Measurements from ENCODE around the gene MBLAC1. TPM values are rescaled to one million over a fixed set of nuclear protein-coding genes. Genes with fewer than 3 reads are reported as not detected.

Gene MBLAC1
- total and polyA plus RNA-seq, 9 of the 15 experiments (the other 6 are each of a cell fraction or from before 2014, with no cell fraction given): 0.03 to 3.1 (median 0.52) TPM

DNA sequence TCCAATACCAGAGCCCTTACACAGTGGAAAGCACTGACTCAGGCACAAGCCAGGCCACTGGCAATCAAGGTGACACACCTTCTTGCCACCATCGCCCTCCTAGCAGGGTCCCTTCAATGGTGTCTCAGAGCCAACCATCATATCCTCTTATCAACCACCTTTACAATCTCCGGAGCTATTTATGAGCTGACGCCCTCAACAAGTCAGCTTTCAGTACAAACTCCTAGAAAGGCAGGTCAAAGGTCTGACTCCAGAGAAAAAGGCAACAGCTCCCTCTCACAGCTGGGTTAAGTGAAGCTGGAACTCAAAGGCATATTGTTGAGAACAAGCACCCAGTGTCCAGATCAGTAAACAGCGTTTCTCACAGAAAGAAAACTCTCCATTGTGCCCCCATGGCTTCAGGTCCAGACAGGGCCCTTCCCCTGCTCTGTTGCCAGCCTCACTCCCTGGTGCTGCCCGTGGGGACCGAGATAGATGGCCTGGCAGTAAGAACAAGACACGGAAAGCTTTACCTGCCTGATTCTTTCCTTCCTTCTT is 47.7 kb upstream of the MBLAC1 start:
- TF ChIP-seq FOXK1 (CRISPR knock-in tag; IDR thresholded peaks at IDR 0.05; ENCODE audit: borderline replicate concordance): no peak
- TF ChIP-seq SRF (CRISPR knock-in tag; IDR thresholded peaks at IDR 0.05): no peak
- TF ChIP-seq ESRRB (CRISPR knock-in tag; IDR thresholded peaks at IDR 0.05; ENCODE audit: borderline replicate concordance): no peak
- no peak for TF ChIP-seq RBM34 (IDR thresholded peaks at IDR 0.05; ENCODE audit: borderline replicate concordance, insufficient read depth, low read length)
- no peak for TF ChIP-seq HDAC8 (tag; IDR thresholded peaks at IDR 0.05)
- no peak for TF ChIP-seq RFX1 (IDR thresholded peaks at IDR 0.05)
- TF ChIP-seq ZNF282 (CRISPR knock-in tag; IDR thresholded peaks at IDR 0.05): no peak
- TF ChIP-seq SRSF1 (IDR thresholded peaks at IDR 0.05; ENCODE audit: low read depth, low read length): no peak
- TF ChIP-seq ZNF239 (CRISPR knock-in tag; IDR thresholded peaks at IDR 0.05): no peak
- TF ChIP-seq TAF1 (IDR thresholded peaks at IDR 0.05; ENCODE audit: control insufficient read depth, extremely low read depth, insufficient read depth, low read length, severe bottlenecking): no peak
- no peak for TF ChIP-seq HNRNPK (IDR thresholded peaks at IDR 0.05; ENCODE audit: low read depth, low read length, poor library complexity, severe bottlenecking)
- no peak for TF ChIP-seq NCOA1 (IDR thresholded peaks at IDR 0.05; ENCODE audit: low read depth)
- Histone ChIP-seq H3K4me2 (ENCODE audit: insufficient read depth, low read length) (no peak overlapping the region), H3K27ac (ENCODE audit: extremely low read depth, low read depth, low read length) (no peak overlapping the region), H3K4me3 (no peak overlapping the region), H3K4me1 (replicated peaks in 1 of 2; ENCODE audit: control insufficient read depth in 2 of 2, insufficient read depth in 2 of 2, low read length in 2 of 2) (peaks cover 10 to 26% of the 10 kb centered on the region in 2 experiments; a peak in 4 of 5 replicates), H3K36me3 (ENCODE audit: control insufficient read depth, insufficient read depth, low read length) (peaks cover 60% of the 10 kb centered on the region), H3K27me3 (ENCODE audit: control insufficient read depth in 2 of 2, insufficient read depth in 2 of 2, low read length in 2 of 2) (no peaks in the 10 kb centered on the region), H3K9ac (ENCODE audit: insufficient read depth in 1 of 2, low read depth in 2 of 2, low read length in 2 of 2) (peak overlapping the region in 1 of 2 experiments; percentile 53; a peak in 1 of 4 replicates), H3K9me3 (replicated peaks; ENCODE audit: control insufficient read depth, insufficient read depth, low read depth, low read length) (peaks cover 18% of the 10 kb centered on the region), H3K9me1 (ENCODE audit: control insufficient read depth, insufficient read depth, low read length) (peaks cover 4% of the 10 kb centered on the region), H2AFZ (ENCODE audit: low read depth, low read length) (no peak overlapping the region), H3K79me2 (ENCODE audit: control insufficient read depth, insufficient read depth, low read length) (peaks cover 50% of the 10 kb centered on the region), H4K20me1 (replicated peaks; ENCODE audit: control insufficient read depth, insufficient read depth, low read length) (no peaks in the 10 kb centered on the region)
- FAIRE-seq: no peak
- DNase-seq (ENCODE audit: extremely low read depth in 1 of 4, low spot score in 3 of 4): no peak
- ChIA-PET POLR2A (interaction anchor here (0.5 to 4.4 kb wide), 6 partner anchors 8 to 21 kb away, joined by 3 to 17 read pairs (median 4); partner anchors contain the start of gene COPS6), CTCF (ENCODE audit: low intra/inter-chr PET ratio) (no interaction called here)
- no peak for ATAC-seq
- in situ Hi-C loops (cut with MboI) (no loop called here), intact Hi-C loops (cut with micrococcal nuclease) (no loop called here)
- WGBS (ENCODE audit: insufficient coverage, low coverage, missing lambda C conversion rate): 94% methylated on average over 7 of the region's 7 CpGs
- BruUV-seq (replicated peaks): no TSS peak
